H9 (cell line): Measurements from ENCODE around the gene SAMM50. TPM values are rescaled to one million over a fixed set of nuclear protein-coding genes. Genes with fewer than 3 reads are reported as not detected.

Experiments used
- DNase-seq: peaks from one replicate; pipeline ENCODE4 v3.0.0-alpha.2; 2017
- H2AFZ ChIP-seq: one replicate; pipeline ENCODE4 v1.6.1; 2013; ENCODE audit warnings: mild to moderate bottlenecking, low read length, control low read depth, moderate library complexity
- H2AK5ac ChIP-seq: 2 replicates; pipeline ENCODE4 v1.6.1; 2013; ENCODE audit warnings: low read length, control low read depth, mixed read lengths; ENCODE audit not compliant: insufficient read length
- H2BK120ac ChIP-seq: one replicate; pipeline ENCODE4 v1.6.1; 2013; ENCODE audit warnings: low read depth, mild to moderate bottlenecking, low read length, control low read depth, inconsistent platforms; ENCODE audit not compliant: poor library complexity, severe bottlenecking
- H2BK12ac ChIP-seq: 2 replicates; pipeline ENCODE4 v1.6.1; 2013; ENCODE audit warnings: low read length, control low read depth, mixed read lengths, low read depth; ENCODE audit not compliant: insufficient read length
- H2BK15ac ChIP-seq: 2 replicates; pipeline ENCODE4 v1.6.1; 2013; ENCODE audit warnings: low read depth, low read length, control low read depth
- H2BK20ac ChIP-seq: one replicate; pipeline ENCODE4 v1.6.1; 2013; ENCODE audit warnings: low read depth, mild to moderate bottlenecking, low read length, control low read depth, inconsistent platforms; ENCODE audit not compliant: poor library complexity, severe bottlenecking
- H2BK5ac ChIP-seq: 2 replicates; pipeline ENCODE4 v1.6.1; 2013; ENCODE audit warnings: low read length, control low read depth, mixed read lengths; ENCODE audit not compliant: insufficient read length
- H3K14ac ChIP-seq: 2 replicates; pipeline ENCODE4 v1.6.1; 2013; ENCODE audit warnings: low read length, control low read depth; ENCODE audit not compliant: insufficient read depth
- H3K18ac ChIP-seq: 2 replicates; pipeline ENCODE4 v1.6.1; 2013; ENCODE audit warnings: low read depth, mild to moderate bottlenecking, mixed read lengths, low read length, control low read depth; ENCODE audit not compliant: insufficient read length
- H3K23ac ChIP-seq: 2 replicates; pipeline ENCODE4 v1.6.1; 2013; ENCODE audit warnings: low read length, control low read depth, mixed read lengths, low read depth; ENCODE audit not compliant: insufficient read length
- H3K23me2 ChIP-seq: 2 replicates; pipeline ENCODE4 v1.6.1; 2013; ENCODE audit warnings: low read depth, mild to moderate bottlenecking, mixed read lengths, low read length, control low read depth; ENCODE audit not compliant: insufficient read length, poor library complexity, severe bottlenecking
- H3K27ac ChIP-seq: 2 replicates; pipeline ENCODE4 v1.5.1; 2013; ENCODE audit warnings: low read length, control low read depth, mixed read lengths, low read depth; ENCODE audit not compliant: insufficient read length
- H3K27me3 ChIP-seq: 2 replicates; pipeline ENCODE4 v1.6.1; 2013; ENCODE audit warnings: low read length, control low read depth, inconsistent platforms; ENCODE audit not compliant: insufficient read depth
- H3K4ac ChIP-seq: 2 replicates; pipeline ENCODE4 v1.6.1; 2013; ENCODE audit warnings: low read depth, mild to moderate bottlenecking, control low read depth, inconsistent platforms, low read length, moderate library complexity
- H3K4me1 ChIP-seq: 2 replicates; pipeline ENCODE4 v1.6.1; 2013; ENCODE audit warnings: low read length, control low read depth, inconsistent platforms; ENCODE audit not compliant: insufficient read depth
- H3K4me2 ChIP-seq: 2 replicates; pipeline ENCODE4 v1.6.1; 2013; ENCODE audit warnings: low read length, control low read depth, mixed read lengths; ENCODE audit not compliant: insufficient read length, insufficient read depth
- H3K56ac ChIP-seq: 2 replicates; pipeline ENCODE4 v1.6.1; 2013; ENCODE audit warnings: low read depth, mild to moderate bottlenecking, mixed read lengths, low read length, control low read depth; ENCODE audit not compliant: insufficient read length
- H3K79me1 ChIP-seq: 2 replicates; pipeline ENCODE4 v1.6.1; 2013; ENCODE audit warnings: low read depth, mild to moderate bottlenecking, moderate library complexity, low read length, control low read depth, inconsistent platforms; ENCODE audit not compliant: insufficient read depth, poor library complexity, severe bottlenecking
- H3K79me2 ChIP-seq: 2 replicates; pipeline ENCODE4 v1.6.1; 2013; ENCODE audit warnings: low read length, control low read depth, inconsistent platforms; ENCODE audit not compliant: insufficient read depth
- H3K9ac ChIP-seq: 2 replicates; pipeline ENCODE4 v1.6.1; 2013; ENCODE audit warnings: low read length, control low read depth, mixed read lengths; ENCODE audit not compliant: insufficient read length; ENCODE audit errors: extremely low read depth
- H3K9me3 ChIP-seq: one replicate; pipeline ENCODE4 v1.6.1; 2013; ENCODE audit warnings: low read depth, low read length, inconsistent platforms; ENCODE audit not compliant: control insufficient read depth
- H3T11ph ChIP-seq: one replicate; pipeline ENCODE4 v1.6.1; 2013; ENCODE audit warnings: mild to moderate bottlenecking, low read length, control low read depth, inconsistent platforms
- H4K20me1 ChIP-seq: one replicate; pipeline ENCODE4 v1.6.1; 2013; ENCODE audit not compliant: control insufficient read depth, insufficient read length, insufficient read depth
- H4K5ac ChIP-seq: 2 replicates; pipeline ENCODE4 v1.6.1; 2013; ENCODE audit warnings: low read depth, mild to moderate bottlenecking, mixed read lengths, low read length, control low read depth; ENCODE audit not compliant: insufficient read length
- H4K8ac ChIP-seq: replicated peaks from 2 replicates; pipeline ENCODE4 v1.6.1; 2013; ENCODE audit warnings: low read length, control low read depth, mixed read lengths, low read depth; ENCODE audit not compliant: insufficient read length
- H4K91ac ChIP-seq: 2 replicates; pipeline ENCODE4 v1.6.1; 2013; ENCODE audit warnings: low read depth, mild to moderate bottlenecking, moderate library complexity, mixed read lengths, low read length, control low read depth; ENCODE audit not compliant: insufficient read length
- H3K27ac Mint-ChIP-seq, 3 experiments: 2 replicates in 2 of 3; 3 replicates in 1 of 3; pipeline ENCODE4 v1.8.0; 2020 to 2021; ENCODE audit warnings: mixed read lengths in 3 of 3, mild to moderate bottlenecking in 1 of 3, moderate library complexity in 1 of 3
- H3K27me3 Mint-ChIP-seq: 2 replicates; pipeline ENCODE4 v1.8.0; 2021; ENCODE audit warnings: low read depth, mild to moderate bottlenecking, moderate library complexity, mixed read lengths
- H3K36me3 Mint-ChIP-seq, 3 experiments: 2 replicates in 2 of 3; 3 replicates in 1 of 3; pipeline ENCODE4 v1.8.0; 2020 to 2021; ENCODE audit warnings: low read depth in 3 of 3, mixed read lengths in 3 of 3; ENCODE audit not compliant: insufficient read depth in 1 of 3
- H3K4me1 Mint-ChIP-seq, 2 experiments: 2 replicates each; pipeline ENCODE4 v1.8.0; 2020; ENCODE audit warnings: mixed read lengths in 2 of 2
- H3K4me3 Mint-ChIP-seq, 2 experiments: 2 replicates in 1 of 2; 3 replicates in 1 of 2; pipeline ENCODE4 v1.8.0; 2020 to 2021; ENCODE audit warnings: mild to moderate bottlenecking in 2 of 2, mixed read lengths in 2 of 2, moderate library complexity in 1 of 2
- H3K9me3 Mint-ChIP-seq, 2 experiments: 2 replicates in 1 of 2; 3 replicates in 1 of 2; pipeline ENCODE4 v1.8.0; 2020; ENCODE audit warnings: mild to moderate bottlenecking in 2 of 2, mixed read lengths in 2 of 2, moderate library complexity in 1 of 2
- CTCF ChIP-seq: fragments of 200-600 bp; sonication (generic); conservative IDR thresholded peaks from 3 replicates; pipeline ENCODE4 v1.8.0; 2021; ENCODE audit warnings: antibody characterized with exemption, mild to moderate bottlenecking
- WGBS: extraction: QIAGEN DNeasy Blood & Tissue Kit; methylation state at CpG from one replicate; pipeline ENCODE4 v1.1.7; 2013; ENCODE audit warnings: missing lambda C conversion rate, low lambda C conversion rate, mixed read lengths; ENCODE audit not compliant: insufficient read length; ENCODE audit errors: extremely low coverage; 5-methylcytosine and 5-hydroxymethylcytosine counted together
- total RNA-seq: library from RNA; stranded (reverse); gene quantifications from 2 replicates; pipeline ENCODE4 v1.2.1, GENCODE V29; 2021

The SAMM50 gene
- total RNA-seq, 1 experiment from 2014 or later: 57.2 TPM

GRCh38 chr22:43999378-43999777, 44.1 kb downstream of the SAMM50 start:
- Histone ChIP-seq H2AFZ (no peak overlapping the region), H3K9me3 (no peaks in the 10 kb centered on the region), H2BK12ac (no peak overlapping the region), H3K9ac (no peak overlapping the region), H4K20me1 (peaks cover 4% of the 10 kb centered on the region), H3K79me2 (no peaks in the 10 kb centered on the region), H3K18ac (no peak overlapping the region), H3K27ac (no peak overlapping the region), H3K23ac (no peak overlapping the region), H2BK120ac (no peak overlapping the region), H3K4ac (no peak overlapping the region), H3K4me2 (no peak overlapping the region), H3T11ph (no peak overlapping the region), H4K8ac (no peak overlapping the region), H3K27me3 (no peaks in the 10 kb centered on the region), H3K56ac (no peak overlapping the region), H2AK5ac (no peak overlapping the region), H3K23me2 (no peaks in the 10 kb centered on the region), H2BK20ac (no peak overlapping the region), H4K5ac (no peak overlapping the region), H3K4me1 (no peaks in the 10 kb centered on the region), H3K14ac (no peak overlapping the region), H2BK15ac (no peak overlapping the region), H2BK5ac (no peak overlapping the region), H4K91ac (no peak overlapping the region), H3K79me1 (no peaks in the 10 kb centered on the region)
- Mint-ChIP-seq H3K9me3 (peaks cover 0 to 2% of the 10 kb centered on the region in 2 experiments; a peak in 2 of 5 replicates), H3K4me3 (no peak overlapping the region), H3K27ac (no peak overlapping the region), H3K4me1 (peaks cover 4 to 13% of the 10 kb centered on the region in 2 experiments), H3K36me3 (peaks cover 13 to 45% (median 42%) of the 10 kb centered on the region in 3 experiments; a peak in 6 of 7 replicates), H3K27me3 (no peaks in the 10 kb centered on the region)
- no CpG with 5 or more reads among the region's 3 CpGs for WGBS
- DNase-seq: no peak
- TF ChIP-seq CTCF: no peak
